ENCODE measurements around the gene KCND2. TPM values are rescaled to one million over a fixed set of nuclear protein-coding genes. Genes with fewer than 3 reads are reported as not detected.

KCND2 gene
- total RNA-seq, 1 donor from 2014 or later, result 0.46 TPM

DNA sequence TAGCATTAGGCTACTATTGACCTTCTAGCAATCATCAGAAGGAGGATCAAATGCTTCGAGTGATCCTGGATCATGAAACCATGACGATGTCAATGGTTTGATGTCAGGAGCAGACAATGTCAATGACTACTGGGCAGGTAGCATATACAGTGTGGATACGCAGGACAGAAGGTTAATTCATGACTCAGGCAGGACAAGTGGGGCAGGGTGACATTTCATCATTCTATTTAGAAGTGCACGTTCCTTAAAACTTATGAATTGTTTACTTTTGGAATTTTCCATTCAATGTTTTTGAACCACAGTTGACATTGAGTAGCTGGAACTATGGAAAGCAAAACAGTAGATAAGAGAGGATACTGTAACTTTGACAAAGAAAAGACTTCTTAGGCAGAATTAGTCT is 444.2 kb downstream of the KCND2 start:
- Mint-ChIP-seq H3K27me3 (ENCODE audit: unreplicated experiment) (no peaks in the 10 kb centered on the region), H3K9me3 (ENCODE audit: unreplicated experiment) (no peaks in the 10 kb centered on the region), H3K4me3 (ENCODE audit: unreplicated experiment) (no peak overlapping the region), H3K36me3 (ENCODE audit: unreplicated experiment) (no peaks in the 10 kb centered on the region), H3K27ac (ENCODE audit: unreplicated experiment) (no peak overlapping the region), H3K4me1 (ENCODE audit: unreplicated experiment) (peaks cover 12% of the 10 kb centered on the region)
- TF ChIP-seq, protein P1, sequence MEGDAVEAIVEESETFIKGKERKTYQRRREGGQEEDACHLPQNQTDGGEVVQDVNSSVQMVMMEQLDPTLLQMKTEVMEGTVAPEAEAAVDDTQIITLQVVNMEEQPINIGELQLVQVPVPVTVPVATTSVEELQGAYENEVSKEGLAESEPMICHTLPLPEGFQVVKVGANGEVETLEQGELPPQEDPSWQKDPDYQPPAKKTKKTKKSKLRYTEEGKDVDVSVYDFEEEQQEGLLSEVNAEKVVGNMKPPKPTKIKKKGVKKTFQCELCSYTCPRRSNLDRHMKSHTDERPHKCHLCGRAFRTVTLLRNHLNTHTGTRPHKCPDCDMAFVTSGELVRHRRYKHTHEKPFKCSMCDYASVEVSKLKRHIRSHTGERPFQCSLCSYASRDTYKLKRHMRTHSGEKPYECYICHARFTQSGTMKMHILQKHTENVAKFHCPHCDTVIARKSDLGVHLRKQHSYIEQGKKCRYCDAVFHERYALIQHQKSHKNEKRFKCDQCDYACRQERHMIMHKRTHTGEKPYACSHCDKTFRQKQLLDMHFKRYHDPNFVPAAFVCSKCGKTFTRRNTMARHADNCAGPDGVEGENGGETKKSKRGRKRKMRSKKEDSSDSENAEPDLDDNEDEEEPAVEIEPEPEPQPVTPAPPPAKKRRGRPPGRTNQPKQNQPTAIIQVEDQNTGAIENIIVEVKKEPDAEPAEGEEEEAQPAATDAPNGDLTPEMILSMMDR (IDR thresholded peaks at IDR 0.05), result no peak
- no peak for DNase-seq (ENCODE audit: extremely low spot score, unreplicated experiment)

DNA sequence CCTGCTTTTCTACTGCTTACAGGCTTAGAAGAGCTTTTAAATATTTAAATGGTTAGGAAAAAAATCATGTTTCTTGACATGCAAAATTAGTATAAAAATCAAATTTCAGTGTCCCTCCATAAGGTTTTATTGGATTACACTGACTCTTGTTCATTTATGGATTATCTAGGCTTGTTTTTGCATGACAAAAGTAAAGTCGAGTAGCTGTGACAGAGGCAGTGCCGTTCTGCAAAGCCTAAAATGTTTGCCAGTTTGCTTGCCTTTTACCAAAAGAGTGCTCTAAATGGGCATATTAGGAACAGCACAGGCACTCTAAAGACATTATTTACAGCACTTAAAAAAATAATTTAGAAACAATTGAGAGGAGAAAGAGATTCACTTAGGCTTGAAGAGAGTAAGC is 445.4 kb downstream of the KCND2 start:
- Mint-ChIP-seq H3K9me3 (ENCODE audit: unreplicated experiment) (no peaks in the 10 kb centered on the region), H3K27ac (ENCODE audit: unreplicated experiment) (no peak overlapping the region), H3K27me3 (ENCODE audit: unreplicated experiment) (no peaks in the 10 kb centered on the region), H3K4me1 (ENCODE audit: unreplicated experiment) (peaks cover 12% of the 10 kb centered on the region), H3K36me3 (ENCODE audit: unreplicated experiment) (no peaks in the 10 kb centered on the region), H3K4me3 (ENCODE audit: unreplicated experiment) (no peak overlapping the region)
- DNase-seq (ENCODE audit: extremely low spot score, unreplicated experiment), result no peak
- TF ChIP-seq, protein P1 (IDR thresholded peaks at IDR 0.05), result no peak

DNA sequence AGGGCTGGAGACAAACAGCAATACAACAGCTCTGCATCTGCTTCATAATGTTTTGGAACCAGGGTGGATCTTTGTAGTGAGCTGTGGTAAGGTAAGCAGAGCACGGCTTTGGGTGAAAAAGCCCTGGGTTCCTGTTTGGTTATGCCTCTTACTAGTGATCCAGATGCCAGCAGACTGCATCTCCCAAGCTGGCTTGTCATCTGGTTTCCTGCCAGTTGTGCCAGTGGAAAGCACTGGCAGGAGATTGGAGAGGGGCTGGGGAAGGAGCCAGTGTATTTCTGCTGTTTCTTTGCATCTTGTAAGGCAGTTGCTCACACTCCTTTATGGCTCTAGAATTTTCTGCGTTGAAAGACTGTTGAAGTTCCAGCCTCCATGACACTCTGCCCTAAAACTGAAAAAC is 447.3 kb downstream of the KCND2 start:
- Mint-ChIP-seq H3K4me1 (ENCODE audit: unreplicated experiment) (peaks cover 27% of the 10 kb centered on the region), H3K36me3 (ENCODE audit: unreplicated experiment) (no peaks in the 10 kb centered on the region), H3K27ac (ENCODE audit: unreplicated experiment) (no peak overlapping the region), H3K9me3 (ENCODE audit: unreplicated experiment) (no peaks in the 10 kb centered on the region), H3K27me3 (ENCODE audit: unreplicated experiment) (no peaks in the 10 kb centered on the region), H3K4me3 (ENCODE audit: unreplicated experiment) (no peak overlapping the region)
- TF ChIP-seq, protein P1 (IDR thresholded peaks at IDR 0.05), result no peak
- DNase-seq (ENCODE audit: extremely low spot score, unreplicated experiment), result no peak

DNA sequence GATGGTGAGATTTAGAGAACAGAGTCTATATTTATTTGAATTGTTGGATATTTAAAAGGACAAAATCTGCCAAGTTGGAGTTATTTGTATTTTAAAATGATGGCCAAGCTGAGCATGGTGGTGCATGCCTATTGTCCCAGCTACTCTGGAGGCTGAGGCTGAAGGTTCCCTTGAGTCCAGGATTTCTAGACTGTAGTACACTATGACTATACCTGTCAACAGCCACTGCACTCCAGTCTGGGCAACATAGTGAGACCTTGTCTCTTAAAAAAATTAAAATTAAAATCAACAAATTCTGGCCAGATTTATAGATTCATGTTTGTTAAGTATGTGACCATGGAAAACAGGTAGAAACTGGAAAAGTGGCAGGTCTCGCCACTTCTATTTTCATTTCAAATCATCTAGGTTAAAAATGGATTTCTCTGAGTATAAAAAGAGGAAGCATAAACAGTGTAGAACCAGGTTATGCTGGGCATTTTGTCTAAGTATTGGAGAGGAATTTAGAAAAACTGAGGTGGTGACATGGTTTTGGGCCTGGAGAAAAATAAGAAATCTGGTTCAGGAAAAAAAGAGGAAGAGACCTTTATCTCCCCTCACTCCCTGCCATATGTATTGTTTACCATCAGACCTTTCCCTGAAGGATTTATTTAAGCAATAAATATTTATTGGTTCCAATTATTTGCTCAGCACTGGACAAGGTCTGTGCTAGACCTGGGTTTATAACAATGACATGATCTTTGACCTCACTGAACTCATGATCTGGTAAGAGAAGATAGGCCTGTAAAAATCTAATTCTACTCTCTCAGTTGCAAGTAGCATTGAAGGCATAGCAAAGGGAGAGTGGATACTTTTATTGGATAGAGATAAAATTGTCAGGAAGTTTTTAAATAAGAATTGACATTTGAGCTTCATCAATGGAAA is 450.8 kb downstream of the KCND2 start:
- H3K27ac Mint-ChIP-seq (ENCODE audit: unreplicated experiment), result peak overlapping the region; percentile 42
- H3K36me3 Mint-ChIP-seq (ENCODE audit: unreplicated experiment), result no peaks in the 10 kb centered on the region

DNA sequence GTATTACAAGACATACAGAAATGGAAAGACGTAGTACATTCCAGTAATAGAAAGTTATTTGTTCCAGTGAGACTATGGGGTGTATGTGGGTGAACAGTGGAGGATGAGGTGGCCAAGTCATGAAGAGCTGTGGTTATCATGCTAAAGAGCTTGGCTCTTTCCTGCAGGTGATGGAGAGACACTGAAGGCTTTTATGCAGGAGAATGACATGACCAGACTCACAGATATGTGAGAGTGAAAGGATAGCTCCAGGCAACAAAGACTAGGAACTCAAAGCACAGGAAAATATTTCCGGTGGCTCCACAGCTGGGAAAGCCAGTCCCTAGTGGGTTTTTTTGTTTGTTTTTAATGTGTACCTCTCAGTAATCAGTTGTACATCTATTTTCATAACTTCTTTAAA is 451.5 kb downstream of the KCND2 start:
- no peak for DNase-seq (ENCODE audit: extremely low spot score, unreplicated experiment)
- peaks cover 4% of the 10 kb centered on the region for H3K27me3 Mint-ChIP-seq (ENCODE audit: unreplicated experiment)
- peaks cover 28% of the 10 kb centered on the region for H3K4me1 Mint-ChIP-seq (ENCODE audit: unreplicated experiment)
- peak overlapping the region; percentile 42 for H3K27ac Mint-ChIP-seq (ENCODE audit: unreplicated experiment)
- no peak overlapping the region for H3K4me3 Mint-ChIP-seq (ENCODE audit: unreplicated experiment)
- no peaks in the 10 kb centered on the region for H3K9me3 Mint-ChIP-seq (ENCODE audit: unreplicated experiment)
- TF ChIP-seq, protein P1 (IDR thresholded peaks at IDR 0.05), result no peak
- no peaks in the 10 kb centered on the region for H3K36me3 Mint-ChIP-seq (ENCODE audit: unreplicated experiment)

More for the DNA sequence above, 450.8 kb downstream of the KCND2 start:
- Mint-ChIP-seq H3K27me3 (ENCODE audit: unreplicated experiment) (peaks cover 4% of the 10 kb centered on the region), H3K9me3 (ENCODE audit: unreplicated experiment) (no peaks in the 10 kb centered on the region), H3K4me3 (ENCODE audit: unreplicated experiment) (no peak overlapping the region), H3K4me1 (ENCODE audit: unreplicated experiment) (peaks cover 22% of the 10 kb centered on the region)
- TF ChIP-seq, protein P1 (IDR thresholded peaks at IDR 0.05), result no peak
- DNase-seq (ENCODE audit: extremely low spot score, unreplicated experiment), result no peak

Measured in osteocyte (in vitro differentiated cells).